GM12874 (cell line): Measurements from ENCODE around the gene IFI27L1.

ENCODE experiments used
- CTCF ChIP-seq: IDR thresholded peaks from 2 replicates; pipeline ENCODE4 v1.5.1; 2011; ENCODE audit warnings: low read depth, mild to moderate bottlenecking, control low read depth, low read length, moderate library complexity; ENCODE audit not compliant: insufficient read depth

The IFI27L1 gene

GRCh38 chr14:94102768-94103482 lies 21.8 kb downstream of the IFI27L1 start:
- TF ChIP-seq CTCF = no peak

GRCh38 chr14:94103554-94104150 lies 22.5 kb downstream of the IFI27L1 start:
- TF ChIP-seq CTCF = no peak

GRCh38 chr14:94104731-94105130 lies 23.6 kb downstream of the IFI27L1 start:
- TF ChIP-seq CTCF = no peak

- no peak for TF ChIP-seq CTCF
Measured at GRCh38 chr14:94109915-94110250, 28.8 kb downstream of the IFI27L1 start.

- no peak for TF ChIP-seq CTCF
Measured at GRCh38 chr14:94110552-94111181, 29.6 kb downstream of the IFI27L1 start, which contains the start of gene IFI27. IFI27 (plus strand) TSS chr14:94110736.

GRCh38 chr14:94111276-94112095 lies 30.4 kb downstream of the IFI27L1 start:
- TF ChIP-seq CTCF = no peak

- TF ChIP-seq CTCF = no peak
Measured at GRCh38 chr14:94112513-94113063, 31.5 kb downstream of the IFI27L1 start.
